HG03066 (cell line): ENCODE measurements around the gene SLC46A2.

Experiments
- ATAC-seq: cut with Tn5 transposase; IDR thresholded peaks from one replicate; pipeline ENCODE4 v1.9.1; 2021; ENCODE audit warnings: low read depth; ENCODE audit not compliant: unreplicated experiment

Gene SLC46A2

GRCh38 chr9:112887381-112887780, 3.3 kb downstream of the SLC46A2 start:
- no peak for ATAC-seq

DNA sequence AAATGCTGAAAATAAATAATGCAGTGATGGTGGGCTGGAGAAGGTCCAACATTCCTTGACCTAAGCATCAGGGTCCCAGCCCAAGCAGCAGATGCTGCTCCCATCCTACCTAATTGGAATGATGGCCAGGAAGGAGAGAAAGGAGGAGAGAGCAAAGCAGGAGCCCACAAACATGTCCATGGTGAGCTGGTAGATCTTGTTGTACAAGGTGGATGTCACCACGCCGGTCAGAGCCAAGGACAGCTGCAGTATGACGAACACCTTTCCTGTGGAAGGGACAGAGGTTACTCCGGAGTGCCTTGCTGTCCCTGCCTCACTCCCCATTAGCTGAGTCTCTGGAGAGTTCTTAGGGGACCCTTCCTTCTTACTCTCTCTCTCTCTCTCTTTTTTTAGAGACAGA, 4.3 kb downstream of the SLC46A2 start:
- no peak for ATAC-seq

DNA sequence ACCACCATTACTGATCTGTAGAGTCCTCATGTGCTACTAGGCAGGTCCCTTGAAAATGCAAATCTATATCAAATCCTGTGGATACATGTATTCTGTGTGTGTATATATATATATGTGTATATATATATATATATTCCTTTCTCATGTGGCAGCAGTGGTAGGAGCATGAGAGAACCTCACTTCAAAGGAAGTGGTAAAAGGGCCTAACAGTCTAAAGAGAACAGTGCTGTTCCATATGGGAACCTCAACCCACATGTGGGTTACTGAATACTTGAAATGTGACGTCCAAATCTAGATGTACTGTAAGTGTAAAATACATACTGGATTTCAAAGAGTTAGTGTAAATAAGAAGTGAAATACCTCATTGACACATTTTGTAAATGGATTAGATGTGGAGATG, 5.4 kb downstream of the SLC46A2 start:
- no peak for ATAC-seq

GRCh38 chr9:112884721-112885120, 6.0 kb downstream of the SLC46A2 start:
- ATAC-seq, result no peak

DNA sequence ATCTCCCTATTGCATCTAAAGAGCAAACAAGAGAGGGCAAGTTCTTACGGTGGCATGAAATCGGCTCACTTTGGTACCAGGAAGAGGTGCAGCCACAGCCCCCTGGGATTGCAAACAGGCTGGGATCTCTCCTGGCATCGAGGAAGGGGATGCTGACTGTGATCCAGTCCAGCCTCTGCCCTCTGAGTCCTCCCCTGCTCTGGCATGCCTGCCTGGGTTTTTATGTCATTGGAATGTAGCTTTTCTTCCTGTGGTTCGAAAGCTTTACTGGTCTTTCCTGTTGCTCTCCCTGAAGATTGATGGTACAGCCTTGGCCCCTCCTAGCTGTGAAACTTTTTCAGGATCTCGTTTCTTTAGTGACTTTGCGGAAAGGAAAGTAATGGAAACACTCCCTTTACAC, 6.6 kb downstream of the SLC46A2 start:
- ATAC-seq, result no peak

- ATAC-seq, result no peak
Observed at GRCh38 chr9:112881331-112881730, 9.3 kb downstream of the SLC46A2 start.

DNA sequence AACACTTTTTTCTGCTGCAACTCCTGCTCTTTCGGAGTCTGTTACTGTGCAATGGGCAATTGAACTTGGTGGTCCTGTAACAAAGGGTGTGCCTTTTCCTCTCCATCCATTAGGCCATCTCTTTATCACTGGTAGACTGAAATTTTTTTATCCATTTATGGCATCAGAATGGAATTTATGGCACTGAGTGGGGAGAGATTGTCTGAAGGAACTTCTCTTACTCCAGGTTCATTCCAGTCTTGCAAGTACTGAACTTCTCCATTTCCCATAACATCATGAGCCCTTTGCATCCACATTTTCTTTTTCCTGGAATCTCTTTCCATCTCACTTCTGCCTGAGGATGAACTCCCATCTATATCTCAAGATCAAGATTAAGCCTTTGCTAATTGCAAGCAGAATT, 10.0 kb downstream of the SLC46A2 start:
- ATAC-seq, result no peak

DNA sequence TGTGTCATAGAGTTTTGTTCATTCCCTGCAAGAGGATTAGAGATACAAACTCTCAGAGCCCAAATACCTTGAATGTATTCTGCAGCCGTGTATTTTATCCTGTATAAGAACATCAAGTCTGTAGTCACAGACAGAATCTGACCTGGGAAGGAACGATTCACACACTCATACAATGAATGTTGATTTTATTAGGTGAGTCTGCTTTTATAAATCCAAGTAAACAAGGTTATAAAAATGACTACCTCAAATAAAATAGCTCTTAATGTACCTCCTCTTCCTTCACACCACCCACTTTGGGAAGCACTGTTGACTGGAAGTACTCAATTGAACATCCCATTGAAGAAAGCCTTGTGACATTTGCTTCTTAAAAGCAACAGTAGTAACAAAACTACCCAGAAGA, 11.9 kb downstream of the SLC46A2 start:
- ATAC-seq, result no peak

GRCh38 chr9:112873773-112874405, 16.8 kb downstream of the SLC46A2 start:
- no peak for ATAC-seq

- ATAC-seq, result no peak
Observed at GRCh38 chr9:112872019-112872418, 18.7 kb downstream of the SLC46A2 start.

DNA sequence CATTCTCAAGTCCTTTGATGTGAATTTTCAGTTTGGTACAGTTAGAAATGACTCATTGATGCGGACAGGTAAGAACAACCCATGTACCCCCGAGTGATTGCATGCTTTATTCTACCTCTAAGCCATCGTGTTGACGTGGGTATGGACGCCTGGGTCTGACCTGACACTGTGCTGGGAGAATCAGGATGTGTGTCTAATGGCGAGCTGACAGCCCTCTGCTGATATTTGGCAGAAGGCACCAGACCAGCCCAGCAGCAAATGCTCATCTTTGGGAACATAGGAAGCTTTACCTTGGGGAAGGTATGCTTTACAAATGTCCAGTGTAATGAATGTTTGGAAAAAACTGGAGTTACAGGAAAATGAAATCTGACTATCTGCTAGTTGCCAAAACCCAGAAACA, 20.1 kb downstream of the SLC46A2 start:
- ATAC-seq, result no peak

- no peak for ATAC-seq
Observed at GRCh38 chr9:112869917-112870316, 20.8 kb downstream of the SLC46A2 start.

GRCh38 chr9:112869041-112869529, 21.6 kb downstream of the SLC46A2 start:
- ATAC-seq, result no peak

DNA sequence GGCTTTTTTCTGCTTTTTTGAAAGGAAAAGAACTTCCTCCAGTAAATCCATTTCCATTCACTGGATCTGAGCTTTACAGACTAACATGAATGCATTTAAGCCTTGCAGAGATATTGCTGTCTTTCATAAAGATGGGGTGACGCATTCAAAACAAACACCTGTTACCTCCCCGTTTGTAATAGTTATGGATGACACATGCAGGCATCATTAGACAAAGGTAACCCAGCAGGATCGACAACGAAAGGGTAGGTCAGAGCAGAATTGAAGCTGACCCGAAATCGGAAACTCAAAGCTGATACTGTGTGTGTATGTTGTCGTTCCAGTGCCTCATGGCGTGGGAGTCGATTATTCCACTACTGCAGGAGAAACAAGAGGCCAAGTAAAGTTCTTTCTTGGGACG, 22.2 kb downstream of the SLC46A2 start:
- no peak for ATAC-seq

- no peak for ATAC-seq
Observed at GRCh38 chr9:112867275-112867991, 23.2 kb downstream of the SLC46A2 start.

GRCh38 chr9:112866662-112867274, 23.9 kb downstream of the SLC46A2 start:
- ATAC-seq, result no peak

DNA sequence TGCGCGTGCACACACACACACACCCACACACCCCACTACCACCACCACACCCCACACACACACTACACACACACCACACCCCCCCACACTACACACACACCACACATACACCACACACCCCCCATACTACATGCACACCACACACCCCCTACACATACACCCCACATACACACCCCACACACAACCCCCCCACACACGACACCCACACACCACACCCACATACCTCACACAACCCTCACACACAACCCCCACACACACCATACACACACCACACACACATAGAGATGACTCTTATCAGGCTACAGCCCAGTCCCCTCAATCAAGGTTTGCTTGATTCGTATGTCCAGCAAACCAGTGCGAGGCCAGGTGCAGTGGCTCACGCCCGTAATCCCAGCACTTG, 25.7 kb downstream of the SLC46A2 start:
- ATAC-seq, result no peak

GRCh38 chr9:112864403-112864802, 26.3 kb downstream of the SLC46A2 start:
- ATAC-seq, result no peak

GRCh38 chr9:112863746-112864145, 26.9 kb downstream of the SLC46A2 start:
- ATAC-seq, result no peak

GRCh38 chr9:112863214-112863613, 27.5 kb downstream of the SLC46A2 start:
- peak; percentile 35 for ATAC-seq

- no peak for ATAC-seq
Observed at GRCh38 chr9:112861638-112862555, 28.8 kb downstream of the SLC46A2 start.
